ENCODE data around the gene ZFP36L1. TPM values are rescaled to one million over a fixed set of nuclear protein-coding genes. Genes with fewer than 3 reads are reported as not detected.

The ZFP36L1 gene
- total RNA-seq, 1 donor from 2014 or later, result 199 TPM

DNA sequence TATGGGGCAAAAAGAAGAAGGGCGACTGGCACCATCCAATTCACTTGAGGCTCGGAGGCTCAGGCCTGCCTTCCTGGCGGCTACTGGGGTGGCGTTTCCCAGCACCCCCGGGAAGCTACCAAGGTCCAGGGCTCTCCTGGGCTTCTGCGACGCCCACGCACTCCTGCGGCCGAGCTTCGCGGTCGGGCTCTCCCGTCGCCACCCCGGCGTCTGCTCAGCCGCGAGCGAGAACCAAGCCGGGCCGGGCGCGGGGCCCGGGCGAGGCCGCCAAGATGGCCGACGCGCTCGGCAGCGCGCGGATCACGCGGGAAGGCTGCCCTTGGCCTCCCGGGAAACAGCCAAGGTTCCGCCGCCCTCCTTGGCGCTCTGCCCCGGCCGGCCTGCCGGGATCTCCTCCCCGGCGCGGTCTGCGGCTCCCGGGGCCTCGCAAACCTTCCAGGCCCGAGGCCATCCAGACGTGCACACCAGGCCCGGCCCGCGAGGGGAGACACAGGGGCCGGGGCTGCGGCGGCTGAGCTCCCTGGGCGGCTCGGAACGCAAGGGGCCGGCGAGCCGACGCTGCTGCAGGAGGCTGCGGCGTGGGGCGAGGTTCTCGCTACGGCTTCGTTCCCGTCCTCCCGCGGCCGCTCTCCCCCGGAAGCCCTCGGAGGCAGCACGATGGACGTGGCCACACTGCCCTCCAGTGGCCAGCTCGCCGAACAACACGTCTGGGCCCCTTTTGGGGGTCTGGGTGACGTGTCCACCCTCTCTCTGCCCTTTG lies 23.5 kb upstream of the ZFP36L1 start:
- H3K9me3 ChIP-seq, result no peaks in the 10 kb centered on the region
- no peaks in the 10 kb centered on the region for H3K36me3 ChIP-seq
- H3K4me1 ChIP-seq, result peaks cover 61% of the 10 kb centered on the region
- peak; percentile 94 to 96 for ATAC-seq
- TF ChIP-seq, protein P1, sequence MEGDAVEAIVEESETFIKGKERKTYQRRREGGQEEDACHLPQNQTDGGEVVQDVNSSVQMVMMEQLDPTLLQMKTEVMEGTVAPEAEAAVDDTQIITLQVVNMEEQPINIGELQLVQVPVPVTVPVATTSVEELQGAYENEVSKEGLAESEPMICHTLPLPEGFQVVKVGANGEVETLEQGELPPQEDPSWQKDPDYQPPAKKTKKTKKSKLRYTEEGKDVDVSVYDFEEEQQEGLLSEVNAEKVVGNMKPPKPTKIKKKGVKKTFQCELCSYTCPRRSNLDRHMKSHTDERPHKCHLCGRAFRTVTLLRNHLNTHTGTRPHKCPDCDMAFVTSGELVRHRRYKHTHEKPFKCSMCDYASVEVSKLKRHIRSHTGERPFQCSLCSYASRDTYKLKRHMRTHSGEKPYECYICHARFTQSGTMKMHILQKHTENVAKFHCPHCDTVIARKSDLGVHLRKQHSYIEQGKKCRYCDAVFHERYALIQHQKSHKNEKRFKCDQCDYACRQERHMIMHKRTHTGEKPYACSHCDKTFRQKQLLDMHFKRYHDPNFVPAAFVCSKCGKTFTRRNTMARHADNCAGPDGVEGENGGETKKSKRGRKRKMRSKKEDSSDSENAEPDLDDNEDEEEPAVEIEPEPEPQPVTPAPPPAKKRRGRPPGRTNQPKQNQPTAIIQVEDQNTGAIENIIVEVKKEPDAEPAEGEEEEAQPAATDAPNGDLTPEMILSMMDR (IDR thresholded peaks at IDR 0.05), result peak; percentile 96
- intact Hi-C loops (cut with DNase I), result no loop called here
- H3K27ac ChIP-seq, result peak overlapping the region; percentile 100
- no peaks in the 10 kb centered on the region for H3K27me3 ChIP-seq (ENCODE audit: low read depth)
- DNase-seq, result peak; percentile 95
- H3K4me3 ChIP-seq, result peak overlapping the region; percentile 62

DNA sequence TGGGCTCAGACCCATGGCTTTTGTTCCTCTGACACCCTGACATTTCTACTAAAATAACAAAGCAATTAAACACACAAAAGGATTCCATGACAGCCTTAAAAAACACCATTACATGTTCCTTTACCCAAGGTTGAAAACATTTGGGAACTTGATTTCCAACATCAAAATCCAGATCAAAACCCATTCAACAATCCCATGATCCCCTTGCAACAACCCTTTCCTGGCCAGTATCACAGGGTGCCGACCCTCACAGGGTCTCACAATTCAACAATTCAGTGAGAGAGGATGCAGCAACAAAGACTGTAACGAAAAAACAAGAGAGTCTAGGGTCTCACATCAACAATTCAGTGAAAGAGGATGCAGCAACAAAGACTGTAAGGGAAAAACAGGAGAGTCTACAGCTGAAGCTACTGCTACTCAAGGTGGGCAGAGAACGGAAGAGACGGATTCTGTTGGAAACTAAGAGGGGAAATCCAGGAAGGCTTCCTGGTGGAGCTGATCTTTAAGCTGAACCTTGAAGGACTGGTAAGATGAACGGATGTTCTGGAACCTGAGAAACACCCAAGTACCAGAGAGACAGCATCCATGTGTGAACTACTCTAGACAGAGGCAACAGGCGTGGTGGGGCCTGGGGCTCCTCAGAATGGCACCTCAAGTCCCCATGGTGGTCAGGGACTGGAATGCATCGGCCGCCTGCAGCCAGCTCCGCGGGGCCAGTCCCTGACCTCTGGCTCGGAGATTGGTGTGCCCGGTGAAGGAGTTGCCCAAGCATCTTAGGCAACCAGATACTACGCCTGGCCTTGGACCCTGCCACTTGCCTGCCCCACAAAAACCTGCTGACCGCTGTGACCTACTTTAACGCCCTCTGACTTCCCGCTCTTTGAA lies 22.7 kb upstream of the ZFP36L1 start:
- Histone ChIP-seq H3K4me3 (peak overlapping the region; percentile 62), H3K36me3 (no peaks in the 10 kb centered on the region), H3K27me3 (ENCODE audit: low read depth) (no peaks in the 10 kb centered on the region), H3K27ac (peak overlapping the region; percentile 100), H3K9me3 (no peaks in the 10 kb centered on the region), H3K4me1 (peaks cover 65% of the 10 kb centered on the region)
- peak; percentile 0 to 1 for ATAC-seq
- DNase-seq, result no peak
- TF ChIP-seq, protein P1 (IDR thresholded peaks at IDR 0.05), result no peak
- intact Hi-C loops (cut with DNase I), result no loop called here

DNA sequence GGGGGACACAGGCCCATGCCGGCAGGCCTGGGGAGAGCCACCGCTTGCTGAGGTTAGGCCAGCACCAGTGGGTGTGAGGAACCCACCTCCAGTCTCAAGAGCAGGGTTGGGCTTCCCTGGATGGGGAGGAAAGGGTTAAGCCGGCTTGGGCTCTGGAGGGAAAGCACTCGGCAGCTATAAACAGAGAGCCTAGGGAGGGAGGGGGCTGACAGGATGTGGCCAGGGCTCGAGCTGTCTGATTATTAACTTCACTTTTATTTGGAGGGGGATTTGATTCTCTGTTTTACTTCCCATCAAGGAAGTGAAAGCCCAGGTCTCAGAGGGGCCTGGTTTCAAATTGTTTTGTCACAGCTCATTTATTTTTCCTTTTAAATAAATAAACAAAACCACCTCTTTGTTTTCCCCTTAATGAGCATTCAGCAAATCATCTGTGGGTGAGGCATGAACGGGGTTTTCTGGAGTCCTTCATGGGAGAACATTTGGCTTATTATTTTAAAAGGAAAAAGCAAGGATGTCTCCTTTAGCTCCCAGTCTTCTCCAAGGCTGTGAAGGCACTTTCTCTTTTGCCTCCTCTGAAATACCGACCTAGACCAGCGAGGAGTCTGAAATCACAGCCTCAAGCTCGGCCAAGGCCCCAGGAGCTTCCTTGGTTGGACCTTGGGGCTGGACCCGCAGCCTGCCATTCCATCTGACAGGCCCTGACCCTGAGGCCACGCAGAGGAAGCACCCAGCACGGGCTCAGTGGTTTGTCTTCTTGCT lies 21.9 kb upstream of the ZFP36L1 start:
- ATAC-seq (peak in 1 of 2 donors; percentile 10), DNase-seq (peak; percentile 59)
- no peaks in the 10 kb centered on the region for H3K36me3 ChIP-seq
- H3K4me3 ChIP-seq, result peak overlapping the region; percentile 62
- TF ChIP-seq, protein P1 (IDR thresholded peaks at IDR 0.05), result no peak
- H3K27ac ChIP-seq, result peak overlapping the region; percentile 100
- no peaks in the 10 kb centered on the region for H3K9me3 ChIP-seq
- H3K27me3 ChIP-seq (ENCODE audit: low read depth), result no peaks in the 10 kb centered on the region
- intact Hi-C loops (cut with DNase I), result no loop called here
- H3K4me1 ChIP-seq, result peaks cover 60% of the 10 kb centered on the region

DNA sequence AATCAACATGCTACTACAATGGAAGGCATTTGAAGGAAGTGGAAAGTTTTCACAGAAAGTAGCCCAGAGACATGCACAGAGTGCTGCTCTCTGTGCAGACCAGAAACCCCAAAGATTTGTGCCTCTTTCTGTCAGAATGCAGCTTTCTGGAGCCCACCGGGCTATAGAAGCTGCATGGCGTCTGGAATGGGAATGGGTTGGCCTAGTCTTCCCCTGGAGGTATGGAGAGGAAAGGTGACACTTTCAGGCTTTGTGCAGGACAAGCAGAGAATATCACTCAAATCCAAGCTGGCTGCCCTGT lies 21.3 kb upstream of the ZFP36L1 start:
- Histone ChIP-seq H3K9me3 (no peaks in the 10 kb centered on the region), H3K4me1 (peaks cover 58% of the 10 kb centered on the region), H3K36me3 (no peaks in the 10 kb centered on the region), H3K27ac (peak overlapping the region; percentile 100), H3K4me3 (peak overlapping the region; percentile 62), H3K27me3 (ENCODE audit: low read depth) (no peaks in the 10 kb centered on the region)
- intact Hi-C loops (cut with DNase I), result no loop called here
- TF ChIP-seq, protein P1 (IDR thresholded peaks at IDR 0.05), result no peak
- ATAC-seq (no peak), DNase-seq (no peak)

DNA sequence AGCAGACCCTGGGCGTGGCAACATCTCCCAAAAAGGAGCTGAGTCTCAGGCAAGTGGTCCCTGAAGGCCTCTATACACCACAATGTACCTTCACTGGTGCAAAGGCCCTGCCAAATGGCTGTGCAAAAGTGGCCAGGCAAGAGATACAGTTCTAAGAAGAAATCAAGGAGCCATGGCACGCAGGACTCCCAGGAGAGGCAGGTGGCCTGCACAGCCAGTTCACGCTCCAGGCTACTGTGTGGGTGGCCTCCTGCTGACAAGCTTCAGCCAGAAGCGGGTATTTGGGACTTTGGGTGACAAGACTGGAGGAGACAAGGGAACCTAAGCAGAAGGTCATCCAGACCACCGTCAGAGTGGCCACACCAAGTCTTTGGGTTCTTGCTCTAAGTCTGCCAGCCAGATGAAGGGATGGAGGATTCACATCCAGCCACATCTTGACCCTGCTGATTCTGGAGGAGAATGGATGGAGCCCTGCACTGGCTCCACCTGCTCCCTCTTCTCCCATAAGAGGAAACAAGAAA lies 20.5 kb upstream of the ZFP36L1 start:
- intact Hi-C loops (cut with DNase I), result no loop called here
- no peaks in the 10 kb centered on the region for H3K9me3 ChIP-seq
- H3K36me3 ChIP-seq, result no peaks in the 10 kb centered on the region
- no peak for DNase-seq
- no peak for ATAC-seq
- TF ChIP-seq, protein P1 (IDR thresholded peaks at IDR 0.05), result no peak
- H3K27ac ChIP-seq, result peak overlapping the region; percentile 100
- H3K27me3 ChIP-seq (ENCODE audit: low read depth), result no peaks in the 10 kb centered on the region
- no peak overlapping the region for H3K4me3 ChIP-seq
- H3K4me1 ChIP-seq, result peaks cover 65% of the 10 kb centered on the region

Measured in lower lobe of right lung (tissue), 2 donors.